Bronchial epithelial cell (primary cell): ENCODE measurements around the gene FAM53B. TPM values are rescaled to one million over a fixed set of nuclear protein-coding genes. Genes with fewer than 3 reads are reported as not detected.

Experiments used
- DNase-seq: peaks from one replicate; pipeline ENCODE4 v3.0.0-alpha.2; 2010; ENCODE audit warnings: low read depth
- FAIRE-seq: peaks from 2 replicates; lab custom pipeline; 2011; peaks lifted over from hg19 to GRCh38; lab: Jason Lieb, UNC
- H3K27me3 ChIP-seq: 2 replicates; pipeline ENCODE4 v1.5.1; 2011; ENCODE audit warnings: low read length; ENCODE audit not compliant: control insufficient read depth, insufficient read depth
- H3K36me3 ChIP-seq: 2 replicates; pipeline ENCODE4 v1.5.1; 2011; ENCODE audit warnings: low read length; ENCODE audit not compliant: control insufficient read depth, insufficient read depth
- H3K4me3 ChIP-seq: 2 replicates; pipeline ENCODE4 v1.5.1; 2011; ENCODE audit warnings: mild to moderate bottlenecking, low read depth, low read length, control low read depth
- CTCF ChIP-seq: IDR thresholded peaks from 2 replicates; pipeline ENCODE4 v1.5.1; 2011; ENCODE audit warnings: mild to moderate bottlenecking, moderate library complexity, low read length, control low read depth, inconsistent platforms; ENCODE audit not compliant: insufficient read depth, severe bottlenecking
- total RNA-seq: library from RNA; depleted of rRNA; stranded (reverse); fragments of >200 nt; gene quantifications from 2 replicates; pipeline ENCODE4 v1.2.1, GENCODE V29; 2014

Gene FAM53B
- total RNA-seq, 1 donor from 2014 or later: 19.5 TPM

- no peak for TF ChIP-seq CTCF
- H3K36me3 ChIP-seq: peaks cover 37% of the 10 kb centered on the region
- H3K27me3 ChIP-seq: no peaks in the 10 kb centered on the region
- DNase-seq: no peak
- FAIRE-seq: no peak
- H3K4me3 ChIP-seq: no peak overlapping the region
Measured at GRCh38 chr10:124701038-124701365, 43.2 kb downstream of the FAM53B start.

DNA sequence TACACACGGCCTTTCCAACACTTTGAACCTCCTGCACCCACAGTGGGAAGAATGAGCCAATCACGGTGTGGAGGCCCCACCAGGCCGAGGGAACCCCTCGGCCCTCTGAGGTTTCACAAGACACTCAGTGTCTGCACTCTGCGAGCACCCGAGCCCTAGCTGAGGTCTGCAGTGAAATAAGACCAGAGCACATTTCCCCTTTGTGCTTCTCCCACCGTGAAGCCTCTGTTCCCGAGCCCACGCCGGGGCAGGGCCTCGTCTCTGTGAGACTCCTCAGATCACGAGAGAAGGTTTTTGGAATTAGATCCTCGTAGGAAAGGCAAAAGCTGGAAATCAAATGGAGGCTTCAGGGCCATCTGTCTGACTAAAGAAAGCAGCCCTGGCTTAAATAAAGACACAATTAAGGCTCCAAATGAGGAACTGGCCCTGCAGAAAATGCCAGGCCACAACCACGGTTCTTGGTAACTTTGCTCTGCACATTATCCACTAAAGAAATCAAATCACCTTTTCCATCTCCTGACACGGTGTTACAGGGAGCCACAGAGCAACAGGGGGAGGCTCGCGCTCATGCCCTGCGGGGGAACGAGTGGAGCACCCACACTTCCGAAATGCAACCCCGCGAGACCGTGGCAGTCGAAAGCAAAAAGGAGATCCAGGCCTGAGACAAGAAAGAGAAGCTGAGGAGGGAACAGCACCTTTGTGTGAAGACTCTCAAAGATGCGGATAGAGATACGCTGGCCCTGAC, 43.7 kb downstream of the FAM53B start:
- FAIRE-seq (peak; percentile 72), DNase-seq (no peak)
- TF ChIP-seq CTCF: no peak
- Histone ChIP-seq H3K4me3 (no peak overlapping the region), H3K36me3 (peaks cover 34% of the 10 kb centered on the region), H3K27me3 (no peaks in the 10 kb centered on the region)

DNA sequence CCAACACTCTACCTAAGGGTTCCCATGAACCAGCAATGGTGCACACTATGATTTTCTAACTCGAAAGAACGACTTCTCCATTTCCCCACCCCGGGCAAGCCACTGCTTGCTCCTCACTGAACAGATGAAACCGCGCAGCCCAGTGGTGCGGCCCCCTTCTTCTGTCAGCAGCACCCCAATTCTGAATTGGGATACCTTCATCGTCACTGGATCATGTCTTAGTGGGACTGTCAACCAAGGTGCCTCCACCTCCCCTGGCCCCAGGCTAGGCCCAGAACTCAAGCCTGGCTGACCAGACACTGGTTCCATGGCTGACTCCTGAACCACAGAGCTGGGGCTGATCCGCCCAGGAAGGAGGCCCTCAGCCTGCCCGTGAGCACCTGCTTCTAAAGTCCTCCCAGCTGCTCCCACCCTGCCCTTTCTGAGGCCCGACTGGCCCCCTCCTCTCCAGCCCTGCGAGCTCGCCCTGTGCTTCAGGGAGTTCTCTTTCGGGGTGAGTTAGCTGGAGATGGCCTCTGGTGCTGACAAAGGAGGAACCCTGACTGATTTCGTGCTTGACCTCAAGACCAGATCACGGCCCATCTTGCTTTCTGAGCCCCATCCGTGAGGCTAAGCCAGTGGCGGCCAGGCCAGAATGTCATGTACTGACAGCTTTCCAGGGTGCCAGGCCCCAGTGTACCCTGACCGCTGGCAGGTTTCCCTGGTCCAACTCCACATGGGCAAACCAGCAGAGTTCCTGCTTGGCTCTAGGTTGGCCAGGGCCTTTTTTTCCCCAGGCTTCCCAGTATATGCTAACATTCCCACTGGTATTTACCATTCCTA, 44.5 kb downstream of the FAM53B start:
- TF ChIP-seq CTCF: no peak
- DNase-seq (no peak), FAIRE-seq (no peak)
- Histone ChIP-seq H3K36me3 (peaks cover 29% of the 10 kb centered on the region), H3K4me3 (no peak overlapping the region), H3K27me3 (no peaks in the 10 kb centered on the region)

- no peak for TF ChIP-seq CTCF
- Histone ChIP-seq H3K27me3 (no peaks in the 10 kb centered on the region), H3K36me3 (peaks cover 26% of the 10 kb centered on the region), H3K4me3 (no peak overlapping the region)
- DNase-seq (no peak), FAIRE-seq (peak; percentile 92)
Measured at GRCh38 chr10:124698545-124699469, 45.4 kb downstream of the FAM53B start.

GRCh38 chr10:124697837-124698544, 46.2 kb downstream of the FAM53B start:
- peaks cover 26% of the 10 kb centered on the region for H3K36me3 ChIP-seq
- FAIRE-seq: no peak
- H3K27me3 ChIP-seq: no peaks in the 10 kb centered on the region
- no peak overlapping the region for H3K4me3 ChIP-seq
- peak; percentile 25 for DNase-seq
- no peak for TF ChIP-seq CTCF
